ENCODE measurements around the gene LRRTM1. TPM values are rescaled to one million over a fixed set of nuclear protein-coding genes. Genes with fewer than 3 reads are reported as not detected.

Gene LRRTM1
- total RNA-seq, 2 experiments from 2014 or later = not detected

GRCh38 chr2:80288576-80288975, 16.0 kb downstream of the LRRTM1 start:
- Mint-ChIP-seq H3K27ac (no peak overlapping the region), H3K4me3 (no peak overlapping the region), H3K27me3 (no peaks in the 10 kb centered on the region), H3K36me3 (no peaks in the 10 kb centered on the region), H3K9me3 (no peaks in the 10 kb centered on the region), H3K4me1 (no peaks in the 10 kb centered on the region)
- DNase-seq = no peak

- no peak overlapping the region for H3K4me3 Mint-ChIP-seq
- H3K27me3 Mint-ChIP-seq = no peaks in the 10 kb centered on the region
- no peaks in the 10 kb centered on the region for H3K36me3 Mint-ChIP-seq
- no peak overlapping the region for H3K27ac Mint-ChIP-seq
- H3K4me1 Mint-ChIP-seq = no peaks in the 10 kb centered on the region
- no peak for DNase-seq
- peaks cover 2% of the 10 kb centered on the region for H3K9me3 Mint-ChIP-seq
Observed at GRCh38 chr2:80281049-80281448, 23.5 kb downstream of the LRRTM1 start.

GRCh38 chr2:80280598-80280997, 24.0 kb downstream of the LRRTM1 start:
- no peak for DNase-seq

GRCh38 chr2:80269806-80270205, 34.7 kb downstream of the LRRTM1 start:
- H3K27ac Mint-ChIP-seq = no peak overlapping the region
- peaks cover 5% of the 10 kb centered on the region for H3K9me3 Mint-ChIP-seq
- no peaks in the 10 kb centered on the region for H3K27me3 Mint-ChIP-seq
- H3K36me3 Mint-ChIP-seq = no peaks in the 10 kb centered on the region
- no peak overlapping the region for H3K4me3 Mint-ChIP-seq
- H3K4me1 Mint-ChIP-seq = no peaks in the 10 kb centered on the region
- no peak for DNase-seq

More at GRCh38 chr2:80280598-80280997, 24.0 kb downstream of the LRRTM1 start:
- Mint-ChIP-seq H3K4me1 (no peaks in the 10 kb centered on the region), H3K9me3 (peaks cover 2% of the 10 kb centered on the region), H3K27ac (no peak overlapping the region), H3K4me3 (no peak overlapping the region), H3K36me3 (no peaks in the 10 kb centered on the region), H3K27me3 (no peaks in the 10 kb centered on the region)

GRCh38 chr2:80266231-80266630, 38.3 kb downstream of the LRRTM1 start:
- Mint-ChIP-seq H3K27me3 (no peaks in the 10 kb centered on the region), H3K4me3 (no peak overlapping the region), H3K9me3 (peaks cover 5% of the 10 kb centered on the region), H3K36me3 (no peaks in the 10 kb centered on the region), H3K27ac (no peak overlapping the region), H3K4me1 (no peaks in the 10 kb centered on the region)
- DNase-seq = no peak

GRCh38 chr2:80259292-80259691, 45.3 kb downstream of the LRRTM1 start:
- Mint-ChIP-seq H3K36me3 (no peaks in the 10 kb centered on the region), H3K4me3 (no peak overlapping the region), H3K27ac (no peak overlapping the region), H3K4me1 (no peaks in the 10 kb centered on the region), H3K27me3 (no peaks in the 10 kb centered on the region), H3K9me3 (no peaks in the 10 kb centered on the region)
- DNase-seq = no peak

GRCh38 chr2:80258793-80259192, 45.8 kb downstream of the LRRTM1 start:
- H3K27ac Mint-ChIP-seq = no peak overlapping the region
- no peaks in the 10 kb centered on the region for H3K9me3 Mint-ChIP-seq
- no peak overlapping the region for H3K4me3 Mint-ChIP-seq
- H3K4me1 Mint-ChIP-seq = no peaks in the 10 kb centered on the region
- no peaks in the 10 kb centered on the region for H3K27me3 Mint-ChIP-seq
- no peaks in the 10 kb centered on the region for H3K36me3 Mint-ChIP-seq
- DNase-seq = no peak

GRCh38 chr2:80258341-80258740, 46.2 kb downstream of the LRRTM1 start:
- Mint-ChIP-seq H3K4me3 (no peak overlapping the region), H3K36me3 (no peaks in the 10 kb centered on the region), H3K27me3 (no peaks in the 10 kb centered on the region), H3K4me1 (no peaks in the 10 kb centered on the region), H3K27ac (no peak overlapping the region), H3K9me3 (no peaks in the 10 kb centered on the region)
- no peak for DNase-seq

- no peak for DNase-seq
- Mint-ChIP-seq H3K27me3 (no peaks in the 10 kb centered on the region), H3K4me3 (no peak overlapping the region), H3K4me1 (no peaks in the 10 kb centered on the region), H3K9me3 (no peaks in the 10 kb centered on the region), H3K27ac (no peak overlapping the region), H3K36me3 (no peaks in the 10 kb centered on the region)
Observed at GRCh38 chr2:80257450-80257849, 47.1 kb downstream of the LRRTM1 start.

- Mint-ChIP-seq H3K27me3 (no peaks in the 10 kb centered on the region), H3K4me3 (no peak overlapping the region), H3K27ac (no peak overlapping the region), H3K4me1 (no peaks in the 10 kb centered on the region), H3K36me3 (no peaks in the 10 kb centered on the region), H3K9me3 (no peaks in the 10 kb centered on the region)
- no peak for DNase-seq
Observed at GRCh38 chr2:80256782-80257167, 47.8 kb downstream of the LRRTM1 start.

GRCh38 chr2:80255918-80256781, 48.4 kb downstream of the LRRTM1 start:
- Mint-ChIP-seq H3K4me3 (no peak overlapping the region), H3K9me3 (no peaks in the 10 kb centered on the region), H3K4me1 (no peaks in the 10 kb centered on the region), H3K27ac (no peak overlapping the region), H3K36me3 (no peaks in the 10 kb centered on the region), H3K27me3 (no peaks in the 10 kb centered on the region)
- no peak for DNase-seq

GRCh38 chr2:80252294-80252986, 52.1 kb downstream of the LRRTM1 start:
- Mint-ChIP-seq H3K4me1 (no peaks in the 10 kb centered on the region), H3K9me3 (no peaks in the 10 kb centered on the region), H3K36me3 (no peaks in the 10 kb centered on the region), H3K4me3 (no peak overlapping the region), H3K27me3 (no peaks in the 10 kb centered on the region), H3K27ac (no peak overlapping the region)
- no peak for DNase-seq

Data from activated naive CD8-positive, alpha-beta T cell treated with anti-CD3 and anti-CD28 coated beads for 36 hours (primary cell).